B cell (primary cell): Measurements from ENCODE around the gene TNNT3. TPM values are rescaled to one million over a fixed set of nuclear protein-coding genes. Genes with fewer than 3 reads are reported as not detected.

Source experiments
- ATAC-seq: fragments of 200-7000 bp; cut with Tn5 transposase; one replicate; pipeline ENCODE4 v1.10.0; 2021; ENCODE audit warnings: low read depth, mild to moderate bottlenecking, moderate number of reproducible peaks, moderate library complexity
- CTCF ChIA-PET: fragments of 350-600 bp; sonication (Branson Sonifier 250); formaldehyde crosslinking; loops from one replicate; lab custom pipeline; 2021; ENCODE audit warnings: antibody characterized with exemption, inconsistent platforms; lab: Charles Lee
- POLR2A ChIA-PET: fragments of 350-600 bp; sonication (Branson Sonifier 250); formaldehyde crosslinking; loops from one replicate; lab custom pipeline; 2021; ENCODE audit warnings: antibody characterized with exemption; lab: Charles Lee
- DNase-seq: peaks from one replicate; pipeline ENCODE4 v3.0.0; 2013
- H2AFZ ChIP-seq: 2 replicates; pipeline ENCODE4 v1.6.1; 2012; ENCODE audit warnings: mild to moderate bottlenecking, low read depth, low read length; ENCODE audit not compliant: insufficient read depth, poor library complexity, severe bottlenecking
- H3K27ac ChIP-seq, 2 donors: 1 replicate in 1 of 2; 2 replicates in 1 of 2; pipeline ENCODE4 v1.5.1; 2012 to 2013; ENCODE audit warnings: low read length in 2 of 2, mild to moderate bottlenecking in 2 of 2, moderate library complexity in 1 of 2
- H3K27me3 ChIP-seq, 4 experiments: fragments of 200-600 bp in 1 of 4; sonication (generic) in 1 of 4; replicated peaks in 1 of 4; 1 replicate in 2 of 4; 2 replicates in 2 of 4; pipeline versions ENCODE4 v1.6.1 to v1.7.0; 2013 to 2016; ENCODE audit warnings: low read length in 3 of 4, mild to moderate bottlenecking in 2 of 4, mixed read lengths in 1 of 4, moderate library complexity in 1 of 4; ENCODE audit not compliant: insufficient read depth in 4 of 4, control insufficient read depth in 3 of 4; ENCODE audit errors: control extremely low read depth in 1 of 4
- H3K36me3 ChIP-seq, 2 experiments: replicated peaks in 1 of 2; 1 replicate in 1 of 2; 2 replicates in 1 of 2; pipeline versions ENCODE4 v1.6.1 to v1.7.1; 2013; ENCODE audit warnings: low read length in 1 of 2; ENCODE audit not compliant: insufficient read depth in 2 of 2, control insufficient read depth in 1 of 2; ENCODE audit errors: control extremely low read depth in 1 of 2, extremely low read depth in 1 of 2
- H3K4me1 ChIP-seq, 2 donors: fragments of 200-600 bp in 1 of 2; sonication (generic) in 1 of 2; 1 replicate in 1 of 2; 2 replicates in 1 of 2; pipeline versions ENCODE4 v1.5.1 to v1.6.1; 2013 to 2017; ENCODE audit warnings: low read length in 2 of 2; ENCODE audit not compliant: control insufficient read depth in 2 of 2, insufficient read depth in 2 of 2
- H3K4me2 ChIP-seq: replicated peaks from 2 replicates; pipeline ENCODE3; 2012; ENCODE audit warnings: mild to moderate bottlenecking, low read depth, low read length; ENCODE audit not compliant: poor library complexity, severe bottlenecking
- H3K4me3 ChIP-seq, 5 experiments: fragments of 200-600 bp in 1 of 5; sonication (generic) in 1 of 5; 1 replicate in 3 of 5; 2 replicates in 2 of 5; pipeline versions ENCODE4 v1.5.1 to v1.7.0; 2011 to 2016; ENCODE audit warnings: low read length in 4 of 5, mild to moderate bottlenecking in 4 of 5, low read depth in 2 of 5, control low read depth in 1 of 5, moderate library complexity in 1 of 5; ENCODE audit not compliant: insufficient read depth in 1 of 5; ENCODE audit errors: control extremely low read depth in 1 of 5, extremely low read depth in 1 of 5
- H3K79me2 ChIP-seq: fragments of 200-600 bp; sonication (generic); one replicate; pipeline ENCODE4 v1.6.0; 2016; ENCODE audit warnings: low read length; ENCODE audit not compliant: control insufficient read depth, insufficient read depth
- H3K9ac ChIP-seq: fragments of 200-600 bp; sonication (generic); 2 replicates; pipeline ENCODE4 v1.6.1; 2017; ENCODE audit warnings: mild to moderate bottlenecking, low read length, moderate library complexity
- H3K9me3 ChIP-seq, 3 donors: one replicate each; pipeline versions ENCODE4 v1.6.1 to v1.7.1; 2013; ENCODE audit warnings: low read length in 2 of 3; ENCODE audit not compliant: control insufficient read depth in 2 of 3, insufficient read depth in 1 of 3; ENCODE audit errors: control extremely low read depth in 1 of 3
- H4K20me1 ChIP-seq: 2 replicates; pipeline ENCODE4 v1.6.0; 2012; ENCODE audit warnings: mild to moderate bottlenecking, low read length; ENCODE audit not compliant: insufficient read depth, control insufficient read depth, poor library complexity, severe bottlenecking
- H3K27ac Mint-ChIP-seq: one replicate; pipeline ENCODE4 v1.8.0; 2021; ENCODE audit warnings: mixed read lengths
- H3K27me3 Mint-ChIP-seq: one replicate; pipeline ENCODE4 v1.8.0; 2021; ENCODE audit warnings: mixed read lengths
- H3K4me1 Mint-ChIP-seq: one replicate; pipeline ENCODE4 v1.8.0; 2021; ENCODE audit warnings: mixed read lengths
- H3K4me3 Mint-ChIP-seq: one replicate; pipeline ENCODE4 v1.8.0; 2021; ENCODE audit warnings: mixed read lengths
- H3K9me3 Mint-ChIP-seq: one replicate; pipeline ENCODE4 v1.8.0; 2022; ENCODE audit warnings: mixed read lengths; ENCODE audit not compliant: insufficient read depth
- EZH2 ChIP-seq: IDR thresholded peaks from 2 replicates; pipeline ENCODE4 v1.6.1; 2012; ENCODE audit warnings: borderline replicate concordance, low read depth, mild to moderate bottlenecking, moderate library complexity, low read length; ENCODE audit not compliant: insufficient read depth, poor library complexity, severe bottlenecking
- WGBS: methylation state at CpG from one replicate; pipeline ENCODE4 v1.1.5; 2013; ENCODE audit warnings: missing lambda C conversion rate; ENCODE audit not compliant: insufficient coverage; 5-methylcytosine and 5-hydroxymethylcytosine counted together
- intact Hi-C: fragments of 100-400 bp; cut with micrococcal nuclease; formaldehyde crosslinking; loops from one replicate; pipeline ENCODE4 v1.10.0; 2022
- polyA plus RNA-seq: library from polyadenylated mRNA; depleted of rRNA; stranded (reverse); fragments of >200 nt; gene quantifications from 2 replicates; pipeline ENCODE4 v1.2.3, GENCODE V29; 2012
- total RNA-seq, 2 donors: library from RNA; stranded (reverse); fragments of 120-200 nt in 1 of 2; gene quantifications; 1 replicate in 1 of 2; 2 replicates in 1 of 2; pipeline versions ENCODE4 v1.2.3 to v1.2.4, GENCODE V29; 2013 to 2022
- TF ChIP-seq, protein P1 (sequence below): fragments of 200-600 bp; IDR thresholded peaks from one replicate; pipeline ENCODE4 v1.8.0; 2022; ENCODE audit warnings: antibody characterized with exemption, mild to moderate bottlenecking

Gene TNNT3
- total and polyA plus RNA-seq, 2 donors (not counting 1 experiment from before 2014, with no cell fraction given) = 2.5 to 10.0 TPM

DNA sequence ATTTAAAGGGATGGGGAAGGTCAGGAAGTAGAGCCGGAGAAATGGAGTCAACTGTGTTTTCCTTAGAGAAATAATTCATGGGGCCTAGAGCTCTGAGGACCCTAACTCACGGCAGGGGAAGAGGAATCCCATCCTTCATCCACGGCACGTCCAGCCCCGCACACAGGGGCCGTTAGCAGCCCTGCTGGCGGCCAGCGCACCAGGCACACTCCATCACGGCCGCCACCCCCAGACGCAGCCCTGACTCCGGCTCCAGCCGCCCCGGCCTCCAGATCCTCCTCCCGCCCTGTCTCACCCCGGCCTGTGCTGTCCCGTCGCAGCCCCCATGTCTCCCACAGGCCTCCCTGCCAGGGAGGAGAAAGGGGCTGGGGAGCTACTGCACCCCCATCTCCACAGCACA, 38.9 kb downstream of the TNNT3 start:
- no peak overlapping the region for H3K4me2 ChIP-seq
- ChIA-PET POLR2A (no interaction called here), CTCF (interaction anchor here (0.6 kb wide), 1 partner anchor 265 kb away, joined by 3 read pairs; no protein-coding TSS in a partner anchor)
- Mint-ChIP-seq H3K4me3 (no peak overlapping the region), H3K9me3 (no peaks in the 10 kb centered on the region), H3K27me3 (no peaks in the 10 kb centered on the region), H3K4me1 (no peaks in the 10 kb centered on the region), H3K27ac (no peak overlapping the region)
- ATAC-seq = no peak
- H3K4me3 ChIP-seq = no peak overlapping the region
- no peaks in the 10 kb centered on the region for H3K4me1 ChIP-seq
- H3K9ac ChIP-seq = no peak overlapping the region
- no peaks in the 10 kb centered on the region for H3K27me3 ChIP-seq
- no peaks in the 10 kb centered on the region for H3K9me3 ChIP-seq
- no peaks in the 10 kb centered on the region for H3K79me2 ChIP-seq
- H3K27ac ChIP-seq = no peak overlapping the region
- no peak for TF ChIP-seq EZH2
- TF ChIP-seq, protein P1, sequence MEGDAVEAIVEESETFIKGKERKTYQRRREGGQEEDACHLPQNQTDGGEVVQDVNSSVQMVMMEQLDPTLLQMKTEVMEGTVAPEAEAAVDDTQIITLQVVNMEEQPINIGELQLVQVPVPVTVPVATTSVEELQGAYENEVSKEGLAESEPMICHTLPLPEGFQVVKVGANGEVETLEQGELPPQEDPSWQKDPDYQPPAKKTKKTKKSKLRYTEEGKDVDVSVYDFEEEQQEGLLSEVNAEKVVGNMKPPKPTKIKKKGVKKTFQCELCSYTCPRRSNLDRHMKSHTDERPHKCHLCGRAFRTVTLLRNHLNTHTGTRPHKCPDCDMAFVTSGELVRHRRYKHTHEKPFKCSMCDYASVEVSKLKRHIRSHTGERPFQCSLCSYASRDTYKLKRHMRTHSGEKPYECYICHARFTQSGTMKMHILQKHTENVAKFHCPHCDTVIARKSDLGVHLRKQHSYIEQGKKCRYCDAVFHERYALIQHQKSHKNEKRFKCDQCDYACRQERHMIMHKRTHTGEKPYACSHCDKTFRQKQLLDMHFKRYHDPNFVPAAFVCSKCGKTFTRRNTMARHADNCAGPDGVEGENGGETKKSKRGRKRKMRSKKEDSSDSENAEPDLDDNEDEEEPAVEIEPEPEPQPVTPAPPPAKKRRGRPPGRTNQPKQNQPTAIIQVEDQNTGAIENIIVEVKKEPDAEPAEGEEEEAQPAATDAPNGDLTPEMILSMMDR = no peak
- H4K20me1 ChIP-seq = no peaks in the 10 kb centered on the region
- no CpG with 5 or more reads among the region's 18 CpGs for WGBS
- DNase-seq = no peak
- H2AFZ ChIP-seq = no peak overlapping the region
- H3K36me3 ChIP-seq = no peaks in the 10 kb centered on the region
- intact Hi-C loops = no loop called here

GRCh38 chr11:1959786-1960185, 40.3 kb downstream of the TNNT3 start:
- no peaks in the 10 kb centered on the region for H3K27me3 Mint-ChIP-seq
- Histone ChIP-seq H2AFZ (no peak overlapping the region), H3K9me3 (no peaks in the 10 kb centered on the region), H3K79me2 (no peaks in the 10 kb centered on the region), H3K9ac (no peak overlapping the region), H3K36me3 (no peaks in the 10 kb centered on the region), H3K27me3 (no peaks in the 10 kb centered on the region), H3K4me1 (no peaks in the 10 kb centered on the region), H3K4me2 (no peak overlapping the region), H4K20me1 (no peaks in the 10 kb centered on the region), H3K27ac (no peak overlapping the region), H3K4me3 (no peak overlapping the region)
- intact Hi-C loops = no loop called here
- H3K4me3 Mint-ChIP-seq = no peak overlapping the region
- POLR2A ChIA-PET = no interaction called here
- H3K4me1 Mint-ChIP-seq = no peaks in the 10 kb centered on the region
- CTCF ChIA-PET = no interaction called here
- no peak overlapping the region for H3K27ac Mint-ChIP-seq
- no peaks in the 10 kb centered on the region for H3K9me3 Mint-ChIP-seq
- TF ChIP-seq EZH2 = no peak
- DNase-seq = no peak
- WGBS = no CpG with 5 or more reads among the region's 17 CpGs
- ATAC-seq = no peak
